CD4-positive, alpha-beta T cell treated with Interleukin-10 for 1 hour (primary cell): ENCODE measurements around the gene PAK2.
A peak's percentile ranks its signal among the peaks of the same experiment; 100 is the strongest.
"Not testable (repeated sequence)": the region's sequence is repeated elsewhere in the genome, so short reads cannot be mapped to it uniquely, and the experiment has no call there.

Source experiments
- DNase-seq: peaks from one replicate; pipeline ENCODE4 v3.0.0-alpha.2; 2020

The PAK2 gene

DNA sequence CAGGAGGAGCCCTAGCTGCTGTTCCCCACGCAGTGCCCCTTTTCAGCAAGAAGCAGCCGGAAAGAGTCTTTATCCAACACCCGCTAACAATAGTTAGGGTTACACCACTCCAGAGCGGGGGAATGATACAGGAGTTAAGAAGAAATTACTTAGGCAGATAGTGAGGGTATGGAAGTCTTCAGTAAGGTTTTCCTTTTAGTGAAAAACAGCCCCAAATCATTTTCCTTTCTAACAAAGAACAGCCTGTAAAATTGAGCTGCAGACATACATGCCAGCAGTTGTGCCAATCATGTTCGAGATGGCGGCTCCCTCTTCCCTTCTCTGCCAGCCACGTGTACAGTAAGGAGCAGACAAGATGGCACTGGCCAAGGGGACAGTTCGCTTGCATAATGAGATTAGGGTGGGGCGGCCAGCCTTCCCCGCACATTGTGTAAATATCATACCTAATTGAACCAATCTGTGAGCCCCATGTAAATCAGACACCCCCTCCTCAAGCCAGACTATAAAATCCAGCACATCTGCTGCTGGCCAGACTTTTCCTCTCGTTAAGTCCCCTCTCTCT is 109.6 kb downstream of the PAK2 start:
- DNase-seq = no peak

- not testable (repeated sequence) for DNase-seq
Measured at GRCh38 chr3:196863000-196863399, 123.3 kb downstream of the PAK2 start.

- no peak for DNase-seq
Measured at GRCh38 chr3:196867155-196867506, 127.5 kb downstream of the PAK2 start.

GRCh38 chr3:196867507-196868296 is 128.0 kb downstream of the PAK2 start, which contains the start of gene SENP5:
TSS of gene SENP5 (plus strand) at chr3:196867920. CDS start at chr3:196885182, 17,262 bp downstream.
- peak; percentile 89 for DNase-seq

DNA sequence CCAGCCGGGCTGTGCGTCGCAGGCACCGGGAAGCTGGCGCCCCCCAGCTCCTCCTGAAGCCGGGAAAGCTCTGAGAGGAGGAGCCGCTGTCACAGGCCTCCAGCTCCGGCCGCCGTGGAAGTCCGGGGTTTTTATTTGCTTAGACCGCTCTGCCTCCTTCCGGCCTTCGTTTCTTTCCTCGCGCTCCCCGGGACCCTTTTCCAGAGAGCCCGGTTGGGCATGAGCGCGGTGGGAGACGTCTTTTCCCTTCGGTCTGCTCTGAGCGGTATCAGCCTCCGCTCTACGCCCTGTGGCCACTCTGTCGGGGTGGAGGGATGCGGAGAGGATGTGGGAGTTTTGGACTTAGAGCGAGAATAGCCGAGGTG is 128.6 kb downstream of the PAK2 start:
- DNase-seq = peak; percentile 15

GRCh38 chr3:196872316-196872715 is 132.7 kb downstream of the PAK2 start:
- no peak for DNase-seq

DNA sequence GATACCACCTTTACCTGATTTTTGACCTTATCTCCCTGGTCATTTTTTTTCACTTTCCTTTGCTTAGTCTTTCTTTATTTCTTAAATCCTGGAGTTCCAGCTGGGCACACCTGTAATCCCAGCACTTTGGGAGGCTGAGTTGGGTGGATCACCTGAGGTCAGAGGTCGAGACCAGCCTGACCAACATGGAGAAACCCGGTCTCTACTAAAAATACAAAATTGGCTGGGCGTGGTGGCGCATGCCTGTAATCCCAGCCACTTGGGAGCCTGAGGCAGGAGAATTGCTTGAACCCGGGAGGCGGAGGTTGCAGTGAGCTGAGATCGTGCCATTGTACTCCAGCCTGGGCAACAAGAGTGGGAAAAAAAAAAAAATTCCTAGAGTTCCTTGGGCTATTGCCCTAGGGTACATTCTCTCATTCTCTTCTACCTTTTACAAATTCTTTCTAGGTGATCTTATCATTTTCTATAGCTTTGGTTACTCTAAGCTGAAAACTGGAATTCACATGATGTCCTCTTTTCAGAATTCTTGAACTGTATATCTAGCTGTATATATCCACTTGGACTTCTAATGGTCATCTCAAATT is 134.9 kb downstream of the PAK2 start:
- not testable (repeated sequence) for DNase-seq

DNA sequence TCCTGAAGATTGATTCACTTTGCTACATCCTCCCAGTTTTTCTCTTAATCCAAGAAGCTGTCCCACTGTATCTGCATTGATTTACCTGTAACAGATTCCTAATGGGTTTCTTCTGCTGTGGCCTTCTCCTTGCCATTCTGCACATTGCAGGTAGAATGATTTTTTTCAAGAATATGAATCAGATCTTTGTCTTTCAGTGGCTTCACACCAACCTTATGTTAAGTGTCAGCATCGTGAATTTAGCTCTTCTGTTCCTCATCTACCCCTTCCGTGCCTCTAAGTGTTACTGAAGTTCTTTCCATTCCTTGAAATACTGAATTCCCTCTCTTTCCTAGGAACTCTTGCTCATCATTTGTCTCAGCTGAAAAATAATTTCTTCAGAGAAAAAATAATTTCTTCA is 135.6 kb downstream of the PAK2 start:
- DNase-seq = no peak
